Stimulated activated naive CD8-positive, alpha-beta T cell treated with anti-CD3 and anti-CD28 coated beads, Interleukin-15, amount 100 ng/mL, for 72 hours (primary cell): ENCODE results near the gene DOK1.
A peak's percentile ranks its signal among the peaks of the same experiment; 100 is the strongest.

Source experiments
- ATAC-seq: fragments of 150-1000 bp; cut with Tn5 transposase; 2 replicates; pipeline ENCODE4 v1.10.0; 2021; ENCODE audit warnings: mild to moderate bottlenecking, moderate library complexity
- DNase-seq, 2 donors: peaks; one replicate each; pipeline ENCODE4 v3.0.0; 2021 to 2022
- H3K27ac Mint-ChIP-seq, 2 donors: one replicate each; pipeline ENCODE4 v1.8.0; 2022; ENCODE audit warnings: mild to moderate bottlenecking in 2 of 2, mixed read lengths in 2 of 2, moderate library complexity in 2 of 2
- H3K27me3 Mint-ChIP-seq: one replicate; pipeline ENCODE4 v1.8.0; 2022; ENCODE audit warnings: mixed read lengths
- H3K4me1 Mint-ChIP-seq: one replicate; pipeline ENCODE4 v1.8.0; 2022; ENCODE audit warnings: mild to moderate bottlenecking, mixed read lengths
- H3K4me3 Mint-ChIP-seq, 2 donors: one replicate each; pipeline ENCODE4 v1.8.0; 2022; ENCODE audit warnings: mild to moderate bottlenecking in 2 of 2, mixed read lengths in 2 of 2, moderate library complexity in 1 of 2
- H3K9me3 Mint-ChIP-seq, 2 donors: one replicate each; pipeline ENCODE4 v1.8.0; 2022; ENCODE audit warnings: mixed read lengths in 2 of 2

DOK1 gene

GRCh38 chr2:74553892-74554819 is at the start of gene DOK1, which contains the start of gene LOXL3:
Gene DOK1 (plus strand): TSS chr2:74554720. CDS start chr2:74554755, 35 bp downstream.
Gene LOXL3 (minus strand): TSS chr2:74553942. CDS start chr2:74552634, 1,308 bp downstream.
- peak; percentile 86 to 91 for DNase-seq
- Mint-ChIP-seq H3K9me3 (no peaks in the 10 kb centered on the region), H3K4me1 (peaks cover 29% of the 10 kb centered on the region), H3K27ac (peak within 1 kb of the TSS; percentile 84 to 95), H3K27me3 (peaks cover 39% of the 10 kb centered on the region), H3K4me3 (peak within 1 kb of the TSS; percentile 88 to 89)
- ATAC-seq: peak; percentile 75

- DNase-seq (no peak), ATAC-seq (no peak)
- peaks cover 66% of the 10 kb centered on the region for H3K4me1 Mint-ChIP-seq
- peak overlapping the region in 1 of 2 donors; percentile 10 for H3K4me3 Mint-ChIP-seq
- no peaks in the 10 kb centered on the region for H3K9me3 Mint-ChIP-seq
- peaks cover 65% of the 10 kb centered on the region for H3K27me3 Mint-ChIP-seq
- peak overlapping the region in 1 of 2 donors; percentile 51 for H3K27ac Mint-ChIP-seq
These were observed 48.9 kb upstream of the DOK1 start for GRCh38 chr2:74505448-74506246.

- Mint-ChIP-seq H3K9me3 (no peaks in the 10 kb centered on the region), H3K27ac (peak within 1 kb of the TSS; percentile 99 to 100), H3K4me1 (peaks cover 65% of the 10 kb centered on the region), H3K27me3 (peaks cover 65% of the 10 kb centered on the region), H3K4me3 (peak within 1 kb of the TSS; percentile 94 to 97)
- ATAC-seq (peak; percentile 89), DNase-seq (peak; percentile 97 to 98)
These were observed 47.2 kb upstream of the DOK1 start, which contains the start of gene PCGF1 for GRCh38 chr2:74507145-74507925. Gene PCGF1 (minus strand): TSS chr2:74507695. CDS start chr2:74507668, 27 bp downstream.

- peak; percentile 44 for ATAC-seq
- Mint-ChIP-seq H3K27ac (peak overlapping the region; percentile 99 to 100), H3K4me1 (peaks cover 58% of the 10 kb centered on the region), H3K27me3 (peaks cover 65% of the 10 kb centered on the region), H3K4me3 (peak overlapping the region; percentile 94 to 97), H3K9me3 (no peaks in the 10 kb centered on the region)
- peak; percentile 39 to 50 for DNase-seq
These were observed 46.5 kb upstream of the DOK1 start for GRCh38 chr2:74507926-74508520.

GRCh38 chr2:74510272-74510671 is 44.2 kb upstream of the DOK1 start:
- H3K27me3 Mint-ChIP-seq: peaks cover 61% of the 10 kb centered on the region
- no peak overlapping the region for H3K27ac Mint-ChIP-seq
- ATAC-seq (no peak), DNase-seq (no peak)
- no peak overlapping the region for H3K4me3 Mint-ChIP-seq
- H3K9me3 Mint-ChIP-seq: no peaks in the 10 kb centered on the region
- H3K4me1 Mint-ChIP-seq: peaks cover 43% of the 10 kb centered on the region

GRCh38 chr2:74511104-74511989 is 43.2 kb upstream of the DOK1 start:
- DNase-seq (no peak), ATAC-seq (no peak)
- H3K9me3 Mint-ChIP-seq: no peaks in the 10 kb centered on the region
- H3K27ac Mint-ChIP-seq: no peak overlapping the region
- H3K4me3 Mint-ChIP-seq: no peak overlapping the region
- H3K4me1 Mint-ChIP-seq: peaks cover 41% of the 10 kb centered on the region
- peaks cover 72% of the 10 kb centered on the region for H3K27me3 Mint-ChIP-seq

GRCh38 chr2:74512744-74513604 is 41.5 kb upstream of the DOK1 start:
- DNase-seq (no peak), ATAC-seq (no peak)
- Mint-ChIP-seq H3K4me3 (peak overlapping the region in 1 of 2 donors; percentile 58), H3K27ac (no peak overlapping the region), H3K4me1 (peaks cover 36% of the 10 kb centered on the region), H3K27me3 (peaks cover 88% of the 10 kb centered on the region), H3K9me3 (no peaks in the 10 kb centered on the region)

GRCh38 chr2:74513605-74514367 is 40.7 kb upstream of the DOK1 start:
- Mint-ChIP-seq H3K27me3 (peaks cover 90% of the 10 kb centered on the region), H3K27ac (no peak overlapping the region), H3K9me3 (no peaks in the 10 kb centered on the region), H3K4me1 (peaks cover 28% of the 10 kb centered on the region), H3K4me3 (peak overlapping the region; percentile 58 to 65)
- DNase-seq (peak in 1 of 2 donors; percentile 49), ATAC-seq (peak; percentile 47)

- DNase-seq (no peak), ATAC-seq (peak; percentile 26)
- Mint-ChIP-seq H3K9me3 (no peaks in the 10 kb centered on the region), H3K27ac (no peak within 1 kb of the TSS), H3K27me3 (peaks cover 95% of the 10 kb centered on the region), H3K4me3 (peak within 1 kb of the TSS; percentile 81 to 85), H3K4me1 (peaks cover 28% of the 10 kb centered on the region)
These were observed 39.9 kb upstream of the DOK1 start, which contains the start of gene TLX2 for GRCh38 chr2:74514368-74515270. Gene TLX2 (plus strand): TSS chr2:74514450. CDS start chr2:74514807, 357 bp downstream.

GRCh38 chr2:74515271-74515980 is 39.1 kb upstream of the DOK1 start:
- H3K9me3 Mint-ChIP-seq: no peaks in the 10 kb centered on the region
- no peak for DNase-seq
- ATAC-seq: peak; percentile 21
- H3K4me1 Mint-ChIP-seq: peaks cover 26% of the 10 kb centered on the region
- peak overlapping the region; percentile 81 to 85 for H3K4me3 Mint-ChIP-seq
- no peak overlapping the region for H3K27ac Mint-ChIP-seq
- peaks cover 95% of the 10 kb centered on the region for H3K27me3 Mint-ChIP-seq

GRCh38 chr2:74515981-74516633 is 38.4 kb upstream of the DOK1 start:
- ATAC-seq (peak; percentile 81), DNase-seq (peak; percentile 77 to 84)
- H3K27me3 Mint-ChIP-seq: peaks cover 90% of the 10 kb centered on the region
- H3K27ac Mint-ChIP-seq: peak overlapping the region in 1 of 2 donors; percentile 79
- no peaks in the 10 kb centered on the region for H3K9me3 Mint-ChIP-seq
- H3K4me3 Mint-ChIP-seq: peak overlapping the region; percentile 81 to 87
- H3K4me1 Mint-ChIP-seq: peaks cover 20% of the 10 kb centered on the region
